Lower lobe of right lung (tissue), 2 donors: ENCODE data around the gene SAG. TPM values are rescaled to one million over a fixed set of nuclear protein-coding genes. Genes with fewer than 3 reads are reported as not detected.

Source experiments
- ATAC-seq, 2 donors: fragments of 200-7000 bp; cut with Tn5 transposase; one replicate each; pipeline ENCODE4 v1.9.1; 2020 to 2022; ENCODE audit warnings: mild to moderate bottlenecking in 2 of 2, moderate library complexity in 2 of 2
- DNase-seq: peaks from one replicate; pipeline ENCODE4 v3.0.0-alpha.2; 2020
- H3K27ac ChIP-seq: fragments of 200-600 bp; one replicate; pipeline ENCODE4 v1.8.0; 2022
- H3K27me3 ChIP-seq: fragments of 200-600 bp; one replicate; pipeline ENCODE4 v1.8.0; 2022; ENCODE audit warnings: low read depth
- H3K36me3 ChIP-seq: fragments of 200-600 bp; one replicate; pipeline ENCODE4 v1.8.0; 2022; ENCODE audit warnings: mild to moderate bottlenecking
- H3K4me1 ChIP-seq: fragments of 200-600 bp; one replicate; pipeline ENCODE4 v1.8.0; 2022
- H3K4me3 ChIP-seq: fragments of 200-600 bp; one replicate; pipeline ENCODE4 v1.8.0; 2022; ENCODE audit warnings: mild to moderate bottlenecking
- H3K9me3 ChIP-seq: fragments of 200-600 bp; one replicate; pipeline ENCODE4 v1.8.0; 2022
- CTCF ChIP-seq: fragments of 200-600 bp; IDR thresholded peaks from one replicate; pipeline ENCODE4 v1.8.0; 2022; ENCODE audit warnings: antibody characterized with exemption, mild to moderate bottlenecking
- intact Hi-C: fragments of 100-400 bp; cut with DNase I; formaldehyde crosslinking; loops from one replicate; pipeline ENCODE4 v1.11.0; 2022
- long read RNA-seq: library from polyadenylated mRNA; unstranded; transcript quantifications from one replicate; pipeline ENCODE4 v2.0.0, GENCODE V29; 2021
- total RNA-seq: library from RNA; stranded (reverse); fragmentation: NEBNext Ultra II Directional; extraction: Animal tissue kit (Norgen Biotek cat#: 25700); gene quantifications from one replicate; pipeline ENCODE4 v1.2.1, GENCODE V29; 2021
- donor health status: DM: no; HTN: yes; CAD: no; lungs with severe emphysema.

Gene SAG
- not detected for total RNA-seq
- long read RNA-seq = 0 reads

GRCh38 chr2:233307565-233307964 is at the start of gene SAG:
Gene SAG, plus strand, starts transcription at chr2:233307816. Its CDS starts 1,374 bp downstream, at chr2:233309190.
- no peak within 1 kb of the TSS for H3K4me3 ChIP-seq
- DNase-seq (no peak), ATAC-seq (no peak)
- no peaks in the 10 kb centered on the region for H3K36me3 ChIP-seq
- H3K27me3 ChIP-seq = no peaks in the 10 kb centered on the region
- no peak within 1 kb of the TSS for H3K27ac ChIP-seq
- intact Hi-C loops = no loop called here
- no peaks in the 10 kb centered on the region for H3K9me3 ChIP-seq
- no peak for TF ChIP-seq CTCF
- no peaks in the 10 kb centered on the region for H3K4me1 ChIP-seq

DNA sequence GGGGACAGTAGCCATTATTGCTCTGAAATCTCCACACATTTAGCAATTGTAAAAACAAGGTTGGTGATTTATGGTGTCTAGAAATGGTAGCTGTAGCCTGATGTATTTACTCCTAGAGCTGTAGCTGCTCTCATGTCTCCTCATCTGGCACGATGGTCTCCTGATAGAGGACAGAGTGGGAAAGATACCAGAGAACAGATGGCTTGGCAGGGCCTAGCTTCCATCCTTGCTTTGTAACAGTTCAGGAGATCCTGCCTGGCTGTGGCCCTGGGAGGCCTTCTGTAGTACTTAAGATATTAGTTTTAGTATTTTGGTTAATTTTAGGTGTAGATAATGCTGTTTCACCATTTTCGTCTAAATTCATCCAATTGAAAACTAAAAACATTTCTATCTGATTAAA is 49.4 kb upstream of the SAG start:
- no peak for DNase-seq
- Histone ChIP-seq H3K4me3 (no peak overlapping the region), H3K9me3 (no peaks in the 10 kb centered on the region), H3K4me1 (peaks cover 22% of the 10 kb centered on the region), H3K27me3 (no peaks in the 10 kb centered on the region), H3K27ac (no peak overlapping the region), H3K36me3 (peaks cover 95% of the 10 kb centered on the region)
- ATAC-seq = no peak
- no peak for TF ChIP-seq CTCF
- intact Hi-C loops = loop anchor here (10.0 kb wide), 1 partner anchor 403 kb away; no protein-coding TSS in a partner anchor

GRCh38 chr2:233259730-233260129 is 47.9 kb upstream of the SAG start:
- Histone ChIP-seq H3K4me3 (no peak overlapping the region), H3K4me1 (peaks cover 10% of the 10 kb centered on the region), H3K27me3 (no peaks in the 10 kb centered on the region), H3K27ac (no peak overlapping the region), H3K9me3 (no peaks in the 10 kb centered on the region), H3K36me3 (peaks cover 100% of the 10 kb centered on the region)
- intact Hi-C loops = loop anchor here (10.0 kb wide), 1 partner anchor 405 kb away; no protein-coding TSS in a partner anchor
- TF ChIP-seq CTCF = no peak
- no peak for ATAC-seq
- no peak for DNase-seq

- Histone ChIP-seq H3K27me3 (no peaks in the 10 kb centered on the region), H3K4me3 (no peak overlapping the region), H3K4me1 (peaks cover under 1% of the 10 kb centered on the region), H3K36me3 (peaks cover 100% of the 10 kb centered on the region), H3K27ac (no peak overlapping the region), H3K9me3 (no peaks in the 10 kb centered on the region)
- no peak for TF ChIP-seq CTCF
- ATAC-seq = no peak
- intact Hi-C loops = no loop called here
- no peak for DNase-seq
These were observed 47.0 kb upstream of the SAG start for GRCh38 chr2:233260661-233261060.

- Histone ChIP-seq H3K36me3 (peaks cover 100% of the 10 kb centered on the region), H3K4me1 (no peaks in the 10 kb centered on the region), H3K27ac (no peak overlapping the region), H3K27me3 (no peaks in the 10 kb centered on the region), H3K9me3 (no peaks in the 10 kb centered on the region), H3K4me3 (no peak overlapping the region)
- intact Hi-C loops = no loop called here
- ATAC-seq (no peak), DNase-seq (no peak)
- no peak for TF ChIP-seq CTCF
These were observed 45.6 kb upstream of the SAG start for GRCh38 chr2:233261819-233262555.
